Kidney epithelial cell (primary cell): ENCODE data around the gene ELL. TPM values are rescaled to one million over a fixed set of nuclear protein-coding genes. Genes with fewer than 3 reads are reported as not detected.

Experiments used
- DNase-seq: peaks from one replicate; pipeline ENCODE4 v3.0.0-alpha.2; 2010; ENCODE audit warnings: low read depth
- H3K27me3 ChIP-seq: 2 replicates; pipeline ENCODE4 v1.6.0; 2011; ENCODE audit warnings: low read length; ENCODE audit not compliant: control insufficient read depth, insufficient read depth
- H3K36me3 ChIP-seq: 2 replicates; pipeline ENCODE4 v1.5.1; 2011; ENCODE audit warnings: low read length; ENCODE audit not compliant: control insufficient read depth, insufficient read depth
- H3K4me3 ChIP-seq: 2 replicates; pipeline ENCODE4 v1.5.1; 2011; ENCODE audit warnings: low read depth, mild to moderate bottlenecking, control low read depth, low read length
- CTCF ChIP-seq: IDR thresholded peaks from 2 replicates; pipeline ENCODE4 v1.5.1; 2011; ENCODE audit warnings: mild to moderate bottlenecking, moderate library complexity, low read length, control low read depth, inconsistent platforms; ENCODE audit not compliant: insufficient read depth, poor library complexity, severe bottlenecking
- total RNA-seq: library from RNA; depleted of rRNA; stranded (reverse); fragments of >200 nt; gene quantifications from 2 replicates; pipeline ENCODE4 v1.2.3, GENCODE V29; 2015

The ELL gene
- total RNA-seq, 1 donor from 2014 or later = 13.1 TPM

- DNase-seq = no peak
- H3K27me3 ChIP-seq = no peaks in the 10 kb centered on the region
- H3K36me3 ChIP-seq = no peaks in the 10 kb centered on the region
- TF ChIP-seq CTCF = no peak
- H3K4me3 ChIP-seq = no peak overlapping the region
These were observed 80.7 kb downstream of the ELL start for GRCh38 chr19:18440936-18441803.

- H3K4me3 ChIP-seq = no peak overlapping the region
- TF ChIP-seq CTCF = peak; percentile 27
- DNase-seq = no peak
- no peaks in the 10 kb centered on the region for H3K36me3 ChIP-seq
- no peaks in the 10 kb centered on the region for H3K27me3 ChIP-seq
These were observed 81.4 kb downstream of the ELL start for GRCh38 chr19:18440415-18440877.

- no peaks in the 10 kb centered on the region for H3K27me3 ChIP-seq
- no peak for TF ChIP-seq CTCF
- DNase-seq = no peak
- H3K36me3 ChIP-seq = peaks cover 1% of the 10 kb centered on the region
- H3K4me3 ChIP-seq = no peak overlapping the region
These were observed 82.0 kb downstream of the ELL start for GRCh38 chr19:18439910-18440237.

GRCh38 chr19:18439025-18439909 lies 82.6 kb downstream of the ELL start:
- no peak for DNase-seq
- Histone ChIP-seq H3K27me3 (no peaks in the 10 kb centered on the region), H3K36me3 (peaks cover 1% of the 10 kb centered on the region), H3K4me3 (no peak overlapping the region)
- no peak for TF ChIP-seq CTCF

- H3K4me3 ChIP-seq = peak overlapping the region; percentile 81
- no peak for TF ChIP-seq CTCF
- H3K27me3 ChIP-seq = no peaks in the 10 kb centered on the region
- H3K36me3 ChIP-seq = peaks cover 1% of the 10 kb centered on the region
- DNase-seq = no peak
These were observed 83.4 kb downstream of the ELL start for GRCh38 chr19:18438331-18439024.
